Ovary (tissue), 3 donors: ENCODE data around the gene PHLDB1.

Experiments
- CTCF ChIP-seq, 3 donors: fragments of 450-650 bp in 2 of 3; fragments of 200-600 bp in 1 of 3; IDR thresholded peaks; one replicate each; pipeline versions ENCODE4 v1.5.1 to v1.8.0; 2016 to 2022; ENCODE audit warnings: antibody characterized with exemption in 3 of 3, mild to moderate bottlenecking in 1 of 3
- EP300 ChIP-seq: sonication (generic); formaldehyde crosslinking; IDR thresholded peaks from one replicate; pipeline ENCODE4 v1.6.1; 2017; ENCODE audit warnings: antibody characterized with exemption
- POLR2A ChIP-seq: fragments of 450-650 bp; IDR thresholded peaks from one replicate; pipeline ENCODE4 v1.6.1; 2017; ENCODE audit warnings: antibody characterized with exemption, mild to moderate bottlenecking, moderate library complexity
- donor health status: DM: no; HTN: no; CAD: no.

GRCh38 chr11:118627566-118627965, 20.2 kb downstream of the PHLDB1 start:
- TF ChIP-seq CTCF (IDR thresholded peaks at IDR 0.05) (no peak), EP300 (no peak), POLR2A (no peak)
